GM19463 (cell line): Measurements from ENCODE around the gene POLD2.
A peak's percentile ranks its signal among the peaks of the same experiment; 100 is the strongest.

Experiments used
- ATAC-seq: cut with Tn5 transposase; IDR thresholded peaks from one replicate; pipeline ENCODE4 v1.9.1; 2021; ENCODE audit warnings: mild to moderate bottlenecking, moderate library complexity; ENCODE audit not compliant: unreplicated experiment

Gene POLD2

GRCh38 chr7:44103566-44103922, 19.8 kb downstream of the POLD2 start:
- ATAC-seq: no peak

- ATAC-seq: no peak
These were observed 20.3 kb downstream of the POLD2 start for GRCh38 chr7:44102846-44103565.

GRCh38 chr7:44101966-44102845, 21.1 kb downstream of the POLD2 start:
- no peak for ATAC-seq

GRCh38 chr7:44101303-44101965, 21.9 kb downstream of the POLD2 start:
- no peak for ATAC-seq

GRCh38 chr7:44100458-44101302, 22.7 kb downstream of the POLD2 start:
- ATAC-seq: no peak

- no peak for ATAC-seq
These were observed 23.7 kb downstream of the POLD2 start for GRCh38 chr7:44099669-44100068.

- no peak for ATAC-seq
These were observed 25.0 kb downstream of the POLD2 start for GRCh38 chr7:44098092-44099068.

- peak; percentile 73 for ATAC-seq
These were observed 26.1 kb downstream of the POLD2 start for GRCh38 chr7:44097064-44097932.

- ATAC-seq: no peak
These were observed 26.9 kb downstream of the POLD2 start for GRCh38 chr7:44096326-44096881.

GRCh38 chr7:44095781-44096180, 27.6 kb downstream of the POLD2 start:
- ATAC-seq: no peak

- no peak for ATAC-seq
These were observed 28.3 kb downstream of the POLD2 start for GRCh38 chr7:44094883-44095592.

GRCh38 chr7:44094365-44094764, 29.0 kb downstream of the POLD2 start:
- no peak for ATAC-seq

GRCh38 chr7:44093102-44093641, 30.2 kb downstream of the POLD2 start:
- no peak for ATAC-seq

- no peak for ATAC-seq
These were observed 35.2 kb downstream of the POLD2 start for GRCh38 chr7:44087911-44088838.

- ATAC-seq: no peak
These were observed 36.7 kb downstream of the POLD2 start for GRCh38 chr7:44086627-44087026.

GRCh38 chr7:44085546-44085945, 37.8 kb downstream of the POLD2 start:
- no peak for ATAC-seq
